ENCODE measurements around the gene TTLL3.

DNA sequence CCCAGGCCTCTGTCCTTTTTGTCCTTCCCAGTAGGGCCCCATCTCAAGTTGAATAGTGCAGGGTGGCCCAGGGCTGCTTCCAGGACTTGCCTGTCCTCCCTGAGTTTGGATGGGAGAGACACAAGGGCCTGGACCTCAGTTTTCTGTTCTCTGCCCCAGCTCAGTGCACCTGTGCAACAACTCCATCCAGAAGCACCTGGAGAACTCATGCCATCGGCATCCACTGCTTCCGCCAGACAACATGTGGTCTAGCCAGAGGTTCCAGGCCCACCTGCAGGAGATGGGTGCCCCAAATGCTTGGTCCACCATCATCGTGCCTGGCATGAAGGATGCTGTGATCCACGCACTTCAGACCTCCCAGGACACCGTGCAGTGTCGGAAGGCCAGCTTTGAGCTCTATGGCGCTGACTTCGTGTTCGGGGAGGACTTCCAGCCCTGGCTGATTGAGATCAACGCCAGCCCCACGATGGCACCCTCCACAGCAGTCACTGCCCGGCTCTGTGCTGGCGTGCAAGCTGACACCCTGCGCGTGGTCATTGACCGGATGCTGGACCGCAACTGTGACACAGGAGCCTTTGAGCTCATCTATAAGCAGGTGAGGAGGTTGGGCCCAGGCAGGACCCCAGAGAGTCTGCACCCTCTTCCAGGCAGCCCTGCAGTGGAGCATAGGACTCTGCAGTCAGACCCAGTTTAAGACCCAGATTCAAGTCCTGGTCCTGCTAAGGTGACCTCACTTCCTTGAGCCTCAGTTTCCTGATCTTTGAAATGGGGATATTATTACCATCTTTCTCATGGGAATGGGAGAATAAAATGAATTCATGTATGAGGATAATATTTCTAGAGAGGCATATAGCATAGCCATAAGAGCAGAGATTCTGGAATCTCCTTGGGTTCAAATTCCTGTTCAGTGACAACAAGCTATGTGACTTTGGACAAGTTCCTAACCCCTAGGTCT is 19.0 kb downstream of the TTLL3 start:
- TF ChIP-seq SUZ12 (IDR thresholded peaks at IDR 0.05; ENCODE audit: extremely low read depth, insufficient read depth, insufficient read length) (no peak), YY1 (IDR thresholded peaks at IDR 0.05; ENCODE audit: insufficient read depth, insufficient read length) (no peak), ZNF274 (IDR thresholded peaks at IDR 0.05; ENCODE audit: low read depth, low read length) (no peak)
